ENCODE measurements around the gene ADGRB3. TPM values are rescaled to one million over a fixed set of nuclear protein-coding genes. Genes with fewer than 3 reads are reported as not detected.

ADGRB3 gene
- total and polyA plus RNA-seq, 7 donors = 0.10 to 0.39 (median 0.21) TPM; not detected in 1

- no peak for DNase-seq
- intact Hi-C loops (cut with DNase I) = no loop called here
- WGBS, 3 donors = 68 to 72% (median 69%) methylated on average over 3 of the region's 3 CpGs
- no peak for TF ChIP-seq CTCF (IDR thresholded peaks at IDR 0.05)
- Histone ChIP-seq H3K27me3 (ENCODE audit: insufficient read depth in 3 of 3, low read length in 2 of 3) (no peaks in the 10 kb centered on the region), H3K9me3 (no peaks in the 10 kb centered on the region), H3K4me1 (no peaks in the 10 kb centered on the region), H3K27ac (no peak overlapping the region), H3K4me3 (no peak overlapping the region), H3K36me3 (ENCODE audit: insufficient read depth in 1 of 2, low read depth in 1 of 2) (no peaks in the 10 kb centered on the region)
- ATAC-seq = no peak
These were observed 735.7 kb downstream of the ADGRB3 start for GRCh38 chr6:69370763-69371162.

GRCh38 chr6:69378326-69378725 lies 743.2 kb downstream of the ADGRB3 start:
- Histone ChIP-seq H3K9me3 (no peaks in the 10 kb centered on the region), H3K4me3 (no peak overlapping the region), H3K27ac (no peak overlapping the region), H3K4me1 (no peaks in the 10 kb centered on the region), H3K36me3 (ENCODE audit: insufficient read depth in 1 of 2, low read depth in 1 of 2) (no peaks in the 10 kb centered on the region), H3K27me3 (ENCODE audit: insufficient read depth in 3 of 3, low read length in 2 of 3) (no peaks in the 10 kb centered on the region)
- WGBS, 3 donors = 88 to 97% (median 88%) methylated on average over 1 of the region's 1 CpG
- intact Hi-C loops (cut with DNase I) = no loop called here
- ATAC-seq (no peak), DNase-seq (no peak)
- TF ChIP-seq CTCF (IDR thresholded peaks at IDR 0.05) = no peak

GRCh38 chr6:69379518-69379917 lies 744.4 kb downstream of the ADGRB3 start:
- no peak for TF ChIP-seq CTCF (IDR thresholded peaks at IDR 0.05)
- Histone ChIP-seq H3K27me3 (ENCODE audit: insufficient read depth in 3 of 3, low read length in 2 of 3) (no peaks in the 10 kb centered on the region), H3K4me1 (no peaks in the 10 kb centered on the region), H3K36me3 (ENCODE audit: insufficient read depth in 1 of 2, low read depth in 1 of 2) (no peaks in the 10 kb centered on the region), H3K4me3 (no peak overlapping the region), H3K27ac (no peak overlapping the region), H3K9me3 (no peaks in the 10 kb centered on the region)
- DNase-seq (no peak), ATAC-seq (peak in 2 of 4 donors; percentile 73 to 80)
- WGBS, 3 donors = 26 to 35% (median 35%) methylated on average over 3 of the region's 3 CpGs
- intact Hi-C loops (cut with DNase I) = no loop called here

GRCh38 chr6:69383627-69384026 lies 748.5 kb downstream of the ADGRB3 start:
- H3K27me3 ChIP-seq (ENCODE audit: insufficient read depth in 3 of 3, low read length in 2 of 3) = no peaks in the 10 kb centered on the region
- no peak for TF ChIP-seq CTCF (IDR thresholded peaks at IDR 0.05)
- no peaks in the 10 kb centered on the region for H3K4me1 ChIP-seq
- intact Hi-C loops (cut with DNase I) = no loop called here
- no peak overlapping the region for H3K27ac ChIP-seq
- H3K4me3 ChIP-seq = no peak overlapping the region
- WGBS, 3 donors = 83 to 92% (median 87%) methylated on average over 3 of the region's 3 CpGs
- H3K9me3 ChIP-seq = no peaks in the 10 kb centered on the region
- DNase-seq = no peak
- ATAC-seq = no peak
- no peaks in the 10 kb centered on the region for H3K36me3 ChIP-seq (ENCODE audit: insufficient read depth in 1 of 2, low read depth in 1 of 2)

GRCh38 chr6:69386426-69386825 lies 751.3 kb downstream of the ADGRB3 start:
- H3K4me1 ChIP-seq = no peaks in the 10 kb centered on the region
- no peaks in the 10 kb centered on the region for H3K9me3 ChIP-seq
- no peak for TF ChIP-seq CTCF (IDR thresholded peaks at IDR 0.05)
- DNase-seq = no peak
- WGBS, 3 donors = 61 to 66% (median 63%) methylated on average over 5 of the region's 5 CpGs
- no peak overlapping the region for H3K27ac ChIP-seq
- H3K27me3 ChIP-seq (ENCODE audit: insufficient read depth in 3 of 3, low read length in 2 of 3) = no peaks in the 10 kb centered on the region
- H3K36me3 ChIP-seq (ENCODE audit: insufficient read depth in 1 of 2, low read depth in 1 of 2) = no peaks in the 10 kb centered on the region
- no peak for ATAC-seq
- intact Hi-C loops (cut with DNase I) = no loop called here
- no peak overlapping the region for H3K4me3 ChIP-seq

Measured in psoas muscle (tissue), 8 donors.